DOHH2 (cell line): ENCODE measurements around the gene COL4A3.

Source experiments
- H3F3A ChIP-seq: fragments of 200-600 bp; sonication (generic), shearing (Covaris generic); 2 replicates; pipeline ENCODE4 v1.6.0; 2016; ENCODE audit warnings: antibody characterized with exemption, mild to moderate bottlenecking; ENCODE audit not compliant: control insufficient read depth, insufficient read depth
- H3K27ac ChIP-seq: fragments of 200-600 bp; sonication (generic); 2 replicates; pipeline ENCODE4 v1.5.1; 2014; ENCODE audit warnings: low read depth, mild to moderate bottlenecking, low read length, moderate library complexity
- H3K27me3 ChIP-seq: fragments of 200-600 bp; sonication (generic); 2 replicates; pipeline ENCODE4 v1.6.1; 2014; ENCODE audit warnings: mild to moderate bottlenecking, low read length, mixed read lengths; ENCODE audit not compliant: control insufficient read depth
- H3K36me3 ChIP-seq: fragments of 200-600 bp; sonication (generic); 2 replicates; pipeline ENCODE4 v1.6.1; 2014; ENCODE audit warnings: mild to moderate bottlenecking, low read length, moderate library complexity, mixed read lengths; ENCODE audit not compliant: control insufficient read depth
- H3K4me1 ChIP-seq: fragments of 200-600 bp; sonication (generic); 2 replicates; pipeline ENCODE4 v1.6.1; 2014; ENCODE audit warnings: mild to moderate bottlenecking, low read length, mixed read lengths; ENCODE audit not compliant: control insufficient read depth
- H3K4me2 ChIP-seq: fragments of 200-600 bp; sonication (generic); 2 replicates; pipeline ENCODE4 v1.6.0; 2014; ENCODE audit warnings: mild to moderate bottlenecking, low read length, moderate library complexity
- H3K4me3 ChIP-seq: fragments of 200-600 bp; sonication (generic); 2 replicates; pipeline ENCODE4 v1.5.1; 2014; ENCODE audit warnings: mild to moderate bottlenecking, low read length, mixed read lengths
- H3K79me2 ChIP-seq: fragments of 200-600 bp; sonication (generic); 2 replicates; pipeline ENCODE4 v1.6.1; 2014; ENCODE audit warnings: mild to moderate bottlenecking, low read length, mixed read lengths; ENCODE audit not compliant: control insufficient read depth
- H3K9me2 ChIP-seq: fragments of 200-600 bp; sonication (generic); replicated peaks from 2 replicates; pipeline ENCODE4 v1.6.1; 2014; ENCODE audit warnings: mild to moderate bottlenecking, low read length, mixed read lengths; ENCODE audit not compliant: control insufficient read depth
- H3K9me3 ChIP-seq: fragments of 200-600 bp; sonication (generic); 2 replicates; pipeline ENCODE4 v1.6.1; 2014; ENCODE audit warnings: antibody characterized with exemption, low read length, mixed read lengths; ENCODE audit not compliant: control insufficient read depth, insufficient read depth
- H4K20me1 ChIP-seq: fragments of 200-600 bp; sonication (generic); 2 replicates; pipeline ENCODE4 v1.6.0; 2014; ENCODE audit warnings: low read depth, mild to moderate bottlenecking, antibody characterized with exemption, low read length, moderate library complexity; ENCODE audit not compliant: control insufficient read depth, insufficient read depth
- CTCF ChIP-seq: fragments of 200-600 bp; sonication (generic); IDR thresholded peaks from one replicate; pipeline ENCODE4 v1.5.1; 2014; ENCODE audit warnings: antibody characterized with exemption, mild to moderate bottlenecking, low read depth, low read length; ENCODE audit not compliant: poor library complexity, severe bottlenecking
- EZH2phosphoT487 ChIP-seq: fragments of 200-600 bp; sonication (generic); IDR thresholded peaks from 2 replicates; pipeline ENCODE4 v1.6.1; 2017; ENCODE audit warnings: borderline replicate concordance, mild to moderate bottlenecking, antibody characterized with exemption, low read length, moderate library complexity, mixed read lengths

COL4A3 gene

GRCh38 chr2:227198866-227199265 lies 34.4 kb downstream of the COL4A3 start:
- TF ChIP-seq EZH2phosphoT487 (no peak), CTCF (no peak)
- H3F3A ChIP-seq: no peaks in the 10 kb centered on the region
- H3K9me2 ChIP-seq: no peaks in the 10 kb centered on the region
- H3K36me3 ChIP-seq: no peaks in the 10 kb centered on the region
- no peaks in the 10 kb centered on the region for H3K79me2 ChIP-seq
- no peak overlapping the region for H3K4me3 ChIP-seq
- H4K20me1 ChIP-seq: no peaks in the 10 kb centered on the region
- H3K4me2 ChIP-seq: no peak overlapping the region
- H3K27me3 ChIP-seq: no peaks in the 10 kb centered on the region
- no peaks in the 10 kb centered on the region for H3K9me3 ChIP-seq
- no peak overlapping the region for H3K27ac ChIP-seq
- H3K4me1 ChIP-seq: no peaks in the 10 kb centered on the region

GRCh38 chr2:227201771-227202170 lies 37.3 kb downstream of the COL4A3 start:
- Histone ChIP-seq H3K4me1 (no peaks in the 10 kb centered on the region), H3K36me3 (no peaks in the 10 kb centered on the region), H3K27ac (no peak overlapping the region), H3K79me2 (no peaks in the 10 kb centered on the region), H3K4me3 (no peak overlapping the region), H3F3A (no peaks in the 10 kb centered on the region), H4K20me1 (no peaks in the 10 kb centered on the region), H3K9me3 (no peaks in the 10 kb centered on the region), H3K27me3 (no peaks in the 10 kb centered on the region), H3K4me2 (no peak overlapping the region), H3K9me2 (no peaks in the 10 kb centered on the region)
- TF ChIP-seq CTCF (no peak), EZH2phosphoT487 (no peak)

- TF ChIP-seq EZH2phosphoT487 (no peak), CTCF (no peak)
- H3K27ac ChIP-seq: no peak overlapping the region
- no peak overlapping the region for H3K4me3 ChIP-seq
- H3K4me2 ChIP-seq: no peak overlapping the region
- no peaks in the 10 kb centered on the region for H3K27me3 ChIP-seq
- no peaks in the 10 kb centered on the region for H3K36me3 ChIP-seq
- H3K4me1 ChIP-seq: no peaks in the 10 kb centered on the region
- no peaks in the 10 kb centered on the region for H3K9me2 ChIP-seq
- H3K9me3 ChIP-seq: no peaks in the 10 kb centered on the region
- no peaks in the 10 kb centered on the region for H4K20me1 ChIP-seq
- H3K79me2 ChIP-seq: no peaks in the 10 kb centered on the region
- no peaks in the 10 kb centered on the region for H3F3A ChIP-seq
Observed at GRCh38 chr2:227204452-227204851, 40.0 kb downstream of the COL4A3 start.

GRCh38 chr2:227205701-227206100 lies 41.3 kb downstream of the COL4A3 start:
- H3K36me3 ChIP-seq: no peaks in the 10 kb centered on the region
- H3K4me2 ChIP-seq: no peak overlapping the region
- H3F3A ChIP-seq: no peaks in the 10 kb centered on the region
- no peaks in the 10 kb centered on the region for H3K9me3 ChIP-seq
- no peak for TF ChIP-seq CTCF
- TF ChIP-seq EZH2phosphoT487: no peak
- no peaks in the 10 kb centered on the region for H3K9me2 ChIP-seq
- no peak overlapping the region for H3K27ac ChIP-seq
- H3K4me1 ChIP-seq: no peaks in the 10 kb centered on the region
- H4K20me1 ChIP-seq: no peaks in the 10 kb centered on the region
- H3K4me3 ChIP-seq: no peak overlapping the region
- no peaks in the 10 kb centered on the region for H3K27me3 ChIP-seq
- no peaks in the 10 kb centered on the region for H3K79me2 ChIP-seq
